Right cardiac atrium (tissue), 5 donors: ENCODE data around the gene EFR3B. TPM values are rescaled to one million over a fixed set of nuclear protein-coding genes. Genes with fewer than 3 reads are reported as not detected.

Experiments used
- ATAC-seq, 2 donors: fragments of 200-7000 bp; cut with Tn5 transposase; one replicate each; pipeline versions ENCODE4 v1.8.0 to v1.9.1; 2020; ENCODE audit warnings: moderate library complexity in 2 of 2, mild to moderate bottlenecking in 1 of 2
- DNase-seq, 3 donors: peaks; one replicate each; pipeline ENCODE4 v3.0.0-alpha.2; 2020
- H3K27ac ChIP-seq: one replicate; pipeline ENCODE4 v1.5.1; 2013; ENCODE audit warnings: mild to moderate bottlenecking, low read length, control low read depth, moderate library complexity
- H3K27me3 ChIP-seq: one replicate; pipeline ENCODE4 v1.6.1; 2013; ENCODE audit not compliant: control insufficient read depth, insufficient read depth
- H3K4me1 ChIP-seq: one replicate; pipeline ENCODE4 v1.6.1; 2013; ENCODE audit warnings: low read length; ENCODE audit not compliant: control insufficient read depth, insufficient read depth
- H3K4me3 ChIP-seq: one replicate; pipeline ENCODE4 v1.5.1; 2013; ENCODE audit warnings: low read length, control low read depth
- H3K9me3 ChIP-seq: one replicate; pipeline ENCODE4 v1.6.1; 2013; ENCODE audit warnings: low read length; ENCODE audit not compliant: control insufficient read depth
- WGBS: extraction: QIAGEN DNeasy Blood & Tissue Kit; methylation state at CpG from one replicate; pipeline ENCODE4 v1.1.7; 2013; 5-methylcytosine and 5-hydroxymethylcytosine counted together
- intact Hi-C, 4 donors: fragments of 100-400 bp; cut with DNase I; formaldehyde crosslinking; loops; one replicate each; pipeline versions ENCODE4 v1.11.0 to v1.14.0; 2022 to 2023
- polyA plus RNA-seq: library from polyadenylated mRNA; stranded (reverse); fragments of 200-250 nt; gene quantifications from one replicate; pipeline ENCODE4 v1.2.3, GENCODE V29; 2013
- total RNA-seq, 4 donors: library from RNA; stranded (reverse); fragmentation: NEBNext Ultra II Directional; extraction: Animal tissue kit (Norgen Biotek cat#: 25700); gene quantifications; one replicate each; pipeline ENCODE4 v1.2.1, GENCODE V29; 2021
- donor health status: healthy with polysubstance abuse.
- donor health status: DM: no; HTN: yes; CAD: no.
- donor health status: DM: no; HTN: no; CAD: no.
- donor health status: DM: no; HTN: yes; CAD: no; lungs with severe emphysema.
- donor health status: DM: yes; HTN: yes; CAD: no.

The EFR3B gene
- total and polyA plus RNA-seq, 5 donors: 2.9 to 9.7 (median 6.3) TPM

GRCh38 chr2:25034081-25034480 is 7.8 kb upstream of the EFR3B start:
- ATAC-seq (no peak), DNase-seq (no peak)
- Histone ChIP-seq H3K4me3 (no peak overlapping the region), H3K27me3 (no peaks in the 10 kb centered on the region), H3K9me3 (no peaks in the 10 kb centered on the region), H3K27ac (no peak overlapping the region), H3K4me1 (no peaks in the 10 kb centered on the region)
- intact Hi-C loops: no loop called here
- 94% methylated on average over 5 of the region's 5 CpGs for WGBS

- 81% methylated on average over 12 of the region's 12 CpGs for WGBS
- no peak overlapping the region for H3K4me3 ChIP-seq
- ATAC-seq (no peak), DNase-seq (no peak)
- no peaks in the 10 kb centered on the region for H3K27me3 ChIP-seq
- H3K27ac ChIP-seq: no peak overlapping the region
- H3K4me1 ChIP-seq: no peaks in the 10 kb centered on the region
- intact Hi-C loops: no loop called here
- H3K9me3 ChIP-seq: no peaks in the 10 kb centered on the region
These were observed 6.2 kb upstream of the EFR3B start for GRCh38 chr2:25035537-25036220.

- intact Hi-C loops: no loop called here
- H3K27ac ChIP-seq: no peak overlapping the region
- no peak overlapping the region for H3K4me3 ChIP-seq
- H3K27me3 ChIP-seq: no peaks in the 10 kb centered on the region
- no peaks in the 10 kb centered on the region for H3K9me3 ChIP-seq
- no peak for DNase-seq
- no peak for ATAC-seq
- WGBS: 75% methylated on average over 6 of the region's 6 CpGs
- H3K4me1 ChIP-seq: no peaks in the 10 kb centered on the region
These were observed 5.7 kb upstream of the EFR3B start for GRCh38 chr2:25036221-25036559.

GRCh38 chr2:25039126-25039525 is 2.8 kb upstream of the EFR3B start:
- DNase-seq (no peak), ATAC-seq (no peak)
- Histone ChIP-seq H3K4me3 (no peak overlapping the region), H3K4me1 (peaks cover 3% of the 10 kb centered on the region), H3K27ac (no peak overlapping the region), H3K27me3 (no peaks in the 10 kb centered on the region), H3K9me3 (no peaks in the 10 kb centered on the region)
- 84% methylated on average over 4 of the region's 4 CpGs for WGBS
- intact Hi-C loops: no loop called here

GRCh38 chr2:25041307-25041927 is 459 bp upstream of the EFR3B start:
- intact Hi-C loops: loop anchor here in 3 of 4 donors (5.0 to 10.0 kb wide), 3 partner anchors 44 to 69 kb away; partner anchors contain the start of gene DNAJC27 (in 1 of the 3)
- peak; percentile 64 to 80 (median 80) for DNase-seq
- WGBS: 1% methylated on average over 28 of the region's 28 CpGs

GRCh38 chr2:25042321-25043240 is 705 bp downstream of the EFR3B start:
- Histone ChIP-seq H3K4me1 (peaks cover 3% of the 10 kb centered on the region), H3K9me3 (no peaks in the 10 kb centered on the region), H3K27me3 (no peaks in the 10 kb centered on the region), H3K27ac (peak overlapping the region; percentile 77), H3K4me3 (peak overlapping the region; percentile 76)
- under 1% methylated on average over 76 of the region's 76 CpGs for WGBS
- DNase-seq (peak; percentile 38 to 78 (median 77)), ATAC-seq (peak; percentile 49 to 61)
- intact Hi-C loops: loop anchor here in 3 of 4 donors (5.0 to 10.0 kb wide), 3 partner anchors 45 to 70 kb away; partner anchors contain the start of gene DNAJC27 (in 1 of the 3)

More at GRCh38 chr2:25041307-25041927, 459 bp upstream of the EFR3B start:
- Histone ChIP-seq H3K27ac (peak overlapping the region; percentile 44), H3K4me1 (peaks cover 3% of the 10 kb centered on the region), H3K4me3 (peak overlapping the region; percentile 71), H3K9me3 (no peaks in the 10 kb centered on the region), H3K27me3 (no peaks in the 10 kb centered on the region)
- peak; percentile 25 to 42 for ATAC-seq

GRCh38 chr2:25043241-25043867 is 1.5 kb downstream of the EFR3B start:
- H3K27ac ChIP-seq: no peak overlapping the region
- WGBS: 32% methylated on average over 8 of the region's 8 CpGs
- intact Hi-C loops: loop anchor here in 3 of 4 donors (5.0 to 10.0 kb wide), 3 partner anchors 46 to 71 kb away; partner anchors contain the start of gene DNAJC27 (in 1 of the 3)
- no peaks in the 10 kb centered on the region for H3K27me3 ChIP-seq
- H3K4me3 ChIP-seq: peak overlapping the region; percentile 76
- ATAC-seq (no peak), DNase-seq (no peak)
- no peaks in the 10 kb centered on the region for H3K9me3 ChIP-seq
- peaks cover 3% of the 10 kb centered on the region for H3K4me1 ChIP-seq

- whole genome bisulfite sequencing: 94% methylated on average over 1 of the region's 1 CpG
- Histone ChIP-seq H3K9me3 (no peaks in the 10 kb centered on the region), H3K4me3 (no peak overlapping the region), H3K27me3 (no peaks in the 10 kb centered on the region), H3K27ac (no peak overlapping the region), H3K4me1 (peaks cover 3% of the 10 kb centered on the region)
- DNase-seq (no peak), ATAC-seq (no peak)
- intact Hi-C loops: loop anchor here in 3 of 4 donors (5.0 to 10.0 kb wide), 3 partner anchors 47 to 72 kb away; partner anchors contain the start of gene DNAJC27 (in 1 of the 3)
These were observed 2.1 kb downstream of the EFR3B start for GRCh38 chr2:25044011-25044410.

- 75% methylated on average over 6 of the region's 6 CpGs for WGBS
- ATAC-seq (no peak), DNase-seq (peak in 1 of 3 donors; percentile 17)
- intact Hi-C loops: loop anchor here in 3 of 4 donors (5.0 to 10.0 kb wide), 3 partner anchors 48 to 73 kb away; partner anchors contain the start of gene DNAJC27 (in 1 of the 3)
- Histone ChIP-seq H3K4me3 (no peak overlapping the region), H3K27ac (no peak overlapping the region), H3K27me3 (no peaks in the 10 kb centered on the region), H3K9me3 (no peaks in the 10 kb centered on the region), H3K4me1 (peaks cover 3% of the 10 kb centered on the region)
These were observed 3.1 kb downstream of the EFR3B start for GRCh38 chr2:25044990-25045389.

GRCh38 chr2:25049422-25049821 is 7.5 kb downstream of the EFR3B start:
- Histone ChIP-seq H3K4me3 (no peak overlapping the region), H3K27me3 (no peaks in the 10 kb centered on the region), H3K9me3 (no peaks in the 10 kb centered on the region), H3K4me1 (peaks cover 3% of the 10 kb centered on the region), H3K27ac (no peak overlapping the region)
- no peak for DNase-seq
- intact Hi-C loops: loop anchor here in 1 of 4 donors (10.0 kb wide), 1 partner anchor 45 kb away; no protein-coding TSS in a partner anchor
- ATAC-seq: no peak
- 93% methylated on average over 4 of the region's 4 CpGs for WGBS
